ENCODE results near the gene MIX23. TPM values are rescaled to one million over a fixed set of nuclear protein-coding genes. Genes with fewer than 3 reads are reported as not detected.
A peak's percentile ranks its signal among the peaks of the same experiment; 100 is the strongest.

The MIX23 gene
- total RNA-seq, 1 experiment from 2014 or later: 94.4 TPM

- intact Hi-C loops (cut with micrococcal nuclease): no loop called here
- Mint-ChIP-seq H3K27ac (ENCODE audit: low read depth, unreplicated experiment) (peak overlapping the region; percentile 75), H3K4me3 (ENCODE audit: unreplicated experiment) (no peak overlapping the region), H3K36me3 (ENCODE audit: insufficient read depth, unreplicated experiment) (peaks cover 78% of the 10 kb centered on the region), H3K27me3 (ENCODE audit: insufficient read depth, unreplicated experiment) (no peaks in the 10 kb centered on the region), H3K9me3 (ENCODE audit: unreplicated experiment) (no peaks in the 10 kb centered on the region), H3K4me1 (ENCODE audit: insufficient read depth, unreplicated experiment) (peaks cover 33% of the 10 kb centered on the region)
- ChIA-PET CTCF (interaction anchor here (0.6 to 2.1 kb wide), 7 partner anchors 17 to 863 kb away, joined by 3 to 15 read pairs (median 4); partner anchors contain the start of gene MIX23), POLR2A (interaction anchor here (0.7 to 1.6 kb wide), 4 partner anchors 17 to 105 kb away, joined by 3 to 9 read pairs (median 4); partner anchors contain the start of gene MIX23)
- no peak for DNase-seq (ENCODE audit: unreplicated experiment)
- TF ChIP-seq CTCF (IDR thresholded peaks at IDR 0.05; ENCODE audit: unreplicated experiment): no peak
- BruUV-seq (replicated peaks): no TSS peak
These were observed 27.6 kb upstream of the MIX23 start for GRCh38 chr3:122410639-122411038.

GRCh38 chr3:122410111-122410510 is 27.1 kb upstream of the MIX23 start:
- peaks cover 73% of the 10 kb centered on the region for H3K36me3 Mint-ChIP-seq (ENCODE audit: insufficient read depth, unreplicated experiment)
- ChIA-PET CTCF (interaction anchor here (1.1 to 2.1 kb wide), 2 partner anchors 17 to 863 kb away, joined by 3 to 15 read pairs; no protein-coding TSS in a partner anchor), POLR2A (interaction anchor here (1.6 to 2.0 kb wide), 2 partner anchors 26 to 103 kb away, joined by 3 to 12 read pairs; partner anchors contain the start of gene FAM162A)
- H3K9me3 Mint-ChIP-seq (ENCODE audit: unreplicated experiment): no peaks in the 10 kb centered on the region
- BruUV-seq (replicated peaks): no TSS peak
- peaks cover 30% of the 10 kb centered on the region for H3K4me1 Mint-ChIP-seq (ENCODE audit: insufficient read depth, unreplicated experiment)
- H3K27me3 Mint-ChIP-seq (ENCODE audit: insufficient read depth, unreplicated experiment): no peaks in the 10 kb centered on the region
- intact Hi-C loops (cut with micrococcal nuclease): no loop called here
- DNase-seq (ENCODE audit: unreplicated experiment): no peak
- no peak overlapping the region for H3K4me3 Mint-ChIP-seq (ENCODE audit: unreplicated experiment)
- TF ChIP-seq CTCF (IDR thresholded peaks at IDR 0.05; ENCODE audit: unreplicated experiment): no peak
- peak overlapping the region; percentile 75 for H3K27ac Mint-ChIP-seq (ENCODE audit: low read depth, unreplicated experiment)

- Mint-ChIP-seq H3K4me1 (ENCODE audit: insufficient read depth, unreplicated experiment) (peaks cover 24% of the 10 kb centered on the region), H3K4me3 (ENCODE audit: unreplicated experiment) (no peak overlapping the region), H3K27ac (ENCODE audit: low read depth, unreplicated experiment) (no peak overlapping the region), H3K27me3 (ENCODE audit: insufficient read depth, unreplicated experiment) (no peaks in the 10 kb centered on the region), H3K36me3 (ENCODE audit: insufficient read depth, unreplicated experiment) (peaks cover 66% of the 10 kb centered on the region), H3K9me3 (ENCODE audit: unreplicated experiment) (no peaks in the 10 kb centered on the region)
- ChIA-PET CTCF (interaction anchor here (0.6 to 1.5 kb wide), 4 partner anchors 16 to 103 kb away, joined by 3 to 7 read pairs (median 5); no protein-coding TSS in a partner anchor), POLR2A (interaction anchor here (0.6 to 2.0 kb wide), 3 partner anchors 12 to 25 kb away, joined by 3 to 12 read pairs (median 4); partner anchors contain the start of gene FAM162A)
- DNase-seq (ENCODE audit: unreplicated experiment): no peak
- TF ChIP-seq CTCF (IDR thresholded peaks at IDR 0.05; ENCODE audit: unreplicated experiment): no peak
- intact Hi-C loops (cut with micrococcal nuclease): no loop called here
- BruUV-seq (replicated peaks): no TSS peak
These were observed 26.4 kb upstream of the MIX23 start for GRCh38 chr3:122409446-122409845.

- no peak overlapping the region for H3K4me3 Mint-ChIP-seq (ENCODE audit: unreplicated experiment)
- peaks cover 59% of the 10 kb centered on the region for H3K36me3 Mint-ChIP-seq (ENCODE audit: insufficient read depth, unreplicated experiment)
- POLR2A ChIA-PET: interaction anchor here (0.6 to 1.6 kb wide), 6 partner anchors 8 to 227 kb away, joined by 3 to 8 read pairs (median 4); partner anchors contain the start of genes MIX23 and WDR5B
These were observed 24.9 kb upstream of the MIX23 start for GRCh38 chr3:122407946-122408345.

More at GRCh38 chr3:122407946-122408345, 24.9 kb upstream of the MIX23 start:
- CTCF ChIA-PET: interaction anchor here (0.6 to 1.6 kb wide), 9 partner anchors 12 to 415 kb away, joined by 3 to 6 read pairs (median 3); partner anchors contain the start of gene FAM162A
- peaks cover 22% of the 10 kb centered on the region for H3K4me1 Mint-ChIP-seq (ENCODE audit: insufficient read depth, unreplicated experiment)
- no TSS peak for BruUV-seq (replicated peaks)
- no peak for TF ChIP-seq CTCF (IDR thresholded peaks at IDR 0.05; ENCODE audit: unreplicated experiment)
- H3K9me3 Mint-ChIP-seq (ENCODE audit: unreplicated experiment): no peaks in the 10 kb centered on the region
- DNase-seq (ENCODE audit: unreplicated experiment): no peak
- H3K27me3 Mint-ChIP-seq (ENCODE audit: insufficient read depth, unreplicated experiment): no peaks in the 10 kb centered on the region
- intact Hi-C loops (cut with micrococcal nuclease): no loop called here
- H3K27ac Mint-ChIP-seq (ENCODE audit: low read depth, unreplicated experiment): no peak overlapping the region
